HEK293 (cell line): Measurements from ENCODE around the gene PTGES2.

Experiments
- CTCF ChIP-seq: fragments of 450-650 bp; formaldehyde crosslinking; IDR thresholded peaks from 2 replicates; pipeline ENCODE4 v1.5.1; 2016; ENCODE audit warnings: missing biosample characterization, missing genetic modification characterization
- ZNF830 ChIP-seq: fragments of 450-650 bp; IDR thresholded peaks from 2 replicates; pipeline ENCODE4 v1.5.0; 2018; ENCODE audit warnings: missing biosample characterization, missing genetic modification characterization, low read depth, mild to moderate bottlenecking, moderate library complexity

GRCh38 chr9:128094950-128095544 lies 32.5 kb downstream of the PTGES2 start:
- no peak for TF ChIP-seq ZNF830
- TF ChIP-seq CTCF (tag by site-specific recombination) = no peak
